H9 (cell line): ENCODE measurements around the gene PSMA6. TPM values are rescaled to one million over a fixed set of nuclear protein-coding genes. Genes with fewer than 3 reads are reported as not detected.
A peak's percentile ranks its signal among the peaks of the same experiment; 100 is the strongest.

Experiments used
- DNase-seq: peaks from one replicate; pipeline ENCODE4 v3.0.0-alpha.2; 2017
- H2AFZ ChIP-seq: one replicate; pipeline ENCODE4 v1.6.1; 2013; ENCODE audit warnings: mild to moderate bottlenecking, low read length, control low read depth, moderate library complexity
- H2AK5ac ChIP-seq: 2 replicates; pipeline ENCODE4 v1.6.1; 2013; ENCODE audit warnings: low read length, control low read depth, mixed read lengths; ENCODE audit not compliant: insufficient read length
- H2BK120ac ChIP-seq: one replicate; pipeline ENCODE4 v1.6.1; 2013; ENCODE audit warnings: low read depth, mild to moderate bottlenecking, low read length, control low read depth, inconsistent platforms; ENCODE audit not compliant: poor library complexity, severe bottlenecking
- H2BK12ac ChIP-seq: 2 replicates; pipeline ENCODE4 v1.6.1; 2013; ENCODE audit warnings: low read length, control low read depth, mixed read lengths, low read depth; ENCODE audit not compliant: insufficient read length
- H2BK15ac ChIP-seq: 2 replicates; pipeline ENCODE4 v1.6.1; 2013; ENCODE audit warnings: low read depth, low read length, control low read depth
- H2BK20ac ChIP-seq: one replicate; pipeline ENCODE4 v1.6.1; 2013; ENCODE audit warnings: low read depth, mild to moderate bottlenecking, low read length, control low read depth, inconsistent platforms; ENCODE audit not compliant: poor library complexity, severe bottlenecking
- H2BK5ac ChIP-seq: 2 replicates; pipeline ENCODE4 v1.6.1; 2013; ENCODE audit warnings: low read length, control low read depth, mixed read lengths; ENCODE audit not compliant: insufficient read length
- H3K14ac ChIP-seq: 2 replicates; pipeline ENCODE4 v1.6.1; 2013; ENCODE audit warnings: low read length, control low read depth; ENCODE audit not compliant: insufficient read depth
- H3K18ac ChIP-seq: 2 replicates; pipeline ENCODE4 v1.6.1; 2013; ENCODE audit warnings: low read depth, mild to moderate bottlenecking, mixed read lengths, low read length, control low read depth; ENCODE audit not compliant: insufficient read length
- H3K23ac ChIP-seq: 2 replicates; pipeline ENCODE4 v1.6.1; 2013; ENCODE audit warnings: low read length, control low read depth, mixed read lengths, low read depth; ENCODE audit not compliant: insufficient read length
- H3K23me2 ChIP-seq: 2 replicates; pipeline ENCODE4 v1.6.1; 2013; ENCODE audit warnings: low read depth, mild to moderate bottlenecking, mixed read lengths, low read length, control low read depth; ENCODE audit not compliant: insufficient read length, poor library complexity, severe bottlenecking
- H3K27ac ChIP-seq: 2 replicates; pipeline ENCODE4 v1.5.1; 2013; ENCODE audit warnings: low read length, control low read depth, mixed read lengths, low read depth; ENCODE audit not compliant: insufficient read length
- H3K27me3 ChIP-seq: 2 replicates; pipeline ENCODE4 v1.6.1; 2013; ENCODE audit warnings: low read length, control low read depth, inconsistent platforms; ENCODE audit not compliant: insufficient read depth
- H3K4ac ChIP-seq: 2 replicates; pipeline ENCODE4 v1.6.1; 2013; ENCODE audit warnings: low read depth, mild to moderate bottlenecking, control low read depth, inconsistent platforms, low read length, moderate library complexity
- H3K4me1 ChIP-seq: 2 replicates; pipeline ENCODE4 v1.6.1; 2013; ENCODE audit warnings: low read length, control low read depth, inconsistent platforms; ENCODE audit not compliant: insufficient read depth
- H3K4me2 ChIP-seq: 2 replicates; pipeline ENCODE4 v1.6.1; 2013; ENCODE audit warnings: low read length, control low read depth, mixed read lengths; ENCODE audit not compliant: insufficient read length, insufficient read depth
- H3K56ac ChIP-seq: 2 replicates; pipeline ENCODE4 v1.6.1; 2013; ENCODE audit warnings: low read depth, mild to moderate bottlenecking, mixed read lengths, low read length, control low read depth; ENCODE audit not compliant: insufficient read length
- H3K79me1 ChIP-seq: 2 replicates; pipeline ENCODE4 v1.6.1; 2013; ENCODE audit warnings: low read depth, mild to moderate bottlenecking, moderate library complexity, low read length, control low read depth, inconsistent platforms; ENCODE audit not compliant: insufficient read depth, poor library complexity, severe bottlenecking
- H3K79me2 ChIP-seq: 2 replicates; pipeline ENCODE4 v1.6.1; 2013; ENCODE audit warnings: low read length, control low read depth, inconsistent platforms; ENCODE audit not compliant: insufficient read depth
- H3K9ac ChIP-seq: 2 replicates; pipeline ENCODE4 v1.6.1; 2013; ENCODE audit warnings: low read length, control low read depth, mixed read lengths; ENCODE audit not compliant: insufficient read length; ENCODE audit errors: extremely low read depth
- H3K9me3 ChIP-seq: one replicate; pipeline ENCODE4 v1.6.1; 2013; ENCODE audit warnings: low read depth, low read length, inconsistent platforms; ENCODE audit not compliant: control insufficient read depth
- H3T11ph ChIP-seq: one replicate; pipeline ENCODE4 v1.6.1; 2013; ENCODE audit warnings: mild to moderate bottlenecking, low read length, control low read depth, inconsistent platforms
- H4K20me1 ChIP-seq: one replicate; pipeline ENCODE4 v1.6.1; 2013; ENCODE audit not compliant: control insufficient read depth, insufficient read length, insufficient read depth
- H4K5ac ChIP-seq: 2 replicates; pipeline ENCODE4 v1.6.1; 2013; ENCODE audit warnings: low read depth, mild to moderate bottlenecking, mixed read lengths, low read length, control low read depth; ENCODE audit not compliant: insufficient read length
- H4K8ac ChIP-seq: replicated peaks from 2 replicates; pipeline ENCODE4 v1.6.1; 2013; ENCODE audit warnings: low read length, control low read depth, mixed read lengths, low read depth; ENCODE audit not compliant: insufficient read length
- H4K91ac ChIP-seq: 2 replicates; pipeline ENCODE4 v1.6.1; 2013; ENCODE audit warnings: low read depth, mild to moderate bottlenecking, moderate library complexity, mixed read lengths, low read length, control low read depth; ENCODE audit not compliant: insufficient read length
- H3K27ac Mint-ChIP-seq, 3 experiments: 2 replicates in 2 of 3; 3 replicates in 1 of 3; pipeline ENCODE4 v1.8.0; 2020 to 2021; ENCODE audit warnings: mixed read lengths in 3 of 3, mild to moderate bottlenecking in 1 of 3, moderate library complexity in 1 of 3
- H3K27me3 Mint-ChIP-seq: 2 replicates; pipeline ENCODE4 v1.8.0; 2021; ENCODE audit warnings: low read depth, mild to moderate bottlenecking, moderate library complexity, mixed read lengths
- H3K36me3 Mint-ChIP-seq, 3 experiments: 2 replicates in 2 of 3; 3 replicates in 1 of 3; pipeline ENCODE4 v1.8.0; 2020 to 2021; ENCODE audit warnings: low read depth in 3 of 3, mixed read lengths in 3 of 3; ENCODE audit not compliant: insufficient read depth in 1 of 3
- H3K4me1 Mint-ChIP-seq, 2 experiments: 2 replicates each; pipeline ENCODE4 v1.8.0; 2020; ENCODE audit warnings: mixed read lengths in 2 of 2
- H3K4me3 Mint-ChIP-seq, 2 experiments: 2 replicates in 1 of 2; 3 replicates in 1 of 2; pipeline ENCODE4 v1.8.0; 2020 to 2021; ENCODE audit warnings: mild to moderate bottlenecking in 2 of 2, mixed read lengths in 2 of 2, moderate library complexity in 1 of 2
- H3K9me3 Mint-ChIP-seq, 2 experiments: 2 replicates in 1 of 2; 3 replicates in 1 of 2; pipeline ENCODE4 v1.8.0; 2020; ENCODE audit warnings: mild to moderate bottlenecking in 2 of 2, mixed read lengths in 2 of 2, moderate library complexity in 1 of 2
- WGBS: extraction: QIAGEN DNeasy Blood & Tissue Kit; methylation state at CpG from one replicate; pipeline ENCODE4 v1.1.7; 2013; ENCODE audit warnings: missing lambda C conversion rate, low lambda C conversion rate, mixed read lengths; ENCODE audit not compliant: insufficient read length; ENCODE audit errors: extremely low coverage; 5-methylcytosine and 5-hydroxymethylcytosine counted together
- total RNA-seq: library from RNA; stranded (reverse); gene quantifications from 2 replicates; pipeline ENCODE4 v1.2.1, GENCODE V29; 2021
- TF ChIP-seq, protein P1 (sequence below): fragments of 200-600 bp; sonication (generic); conservative IDR thresholded peaks from 3 replicates; pipeline ENCODE4 v1.8.0; 2021; ENCODE audit warnings: antibody characterized with exemption, mild to moderate bottlenecking

PSMA6 gene
- total RNA-seq, 1 experiment from 2014 or later: 255 TPM

DNA sequence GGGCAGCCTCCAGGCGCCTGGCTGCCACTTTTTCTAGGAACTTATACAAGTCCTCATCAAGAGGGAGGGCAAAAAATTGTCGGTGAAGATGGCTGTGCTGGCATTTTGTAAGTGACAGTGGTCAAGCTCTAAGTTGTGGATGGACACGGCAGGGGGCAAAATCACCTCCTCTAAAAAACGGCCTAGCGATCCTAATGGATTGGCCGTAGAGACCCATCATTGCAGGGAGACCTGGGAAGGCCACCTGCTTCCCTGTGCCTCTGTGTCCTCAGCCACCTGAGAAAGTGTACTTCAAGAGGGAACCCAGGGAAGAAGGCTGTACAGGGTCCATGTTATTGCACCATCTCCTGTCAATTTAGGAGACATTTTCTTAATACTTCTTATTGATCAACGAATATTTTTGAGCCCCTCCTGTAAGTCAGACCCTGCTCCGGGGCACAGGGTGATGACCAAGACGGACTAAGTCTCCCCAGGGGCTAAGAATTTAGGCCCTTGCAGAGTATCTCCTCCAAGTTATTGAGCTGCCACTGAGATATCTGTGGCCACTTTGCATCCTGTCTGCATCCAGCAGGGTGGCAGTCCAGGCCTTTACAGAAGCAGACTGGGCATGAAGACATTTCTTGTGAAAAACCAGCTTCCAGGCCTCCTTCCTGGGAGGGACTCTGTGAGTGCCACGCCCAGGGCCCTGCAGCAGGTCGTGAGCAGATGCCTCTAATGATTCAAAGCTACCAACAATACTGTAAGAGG, 40.5 kb downstream of the PSMA6 start:
- Histone ChIP-seq H3K23ac (no peak overlapping the region), H3T11ph (no peak overlapping the region), H2BK120ac (no peak overlapping the region), H4K8ac (no peak overlapping the region), H3K27ac (no peak overlapping the region), H3K79me1 (no peaks in the 10 kb centered on the region), H3K18ac (no peak overlapping the region), H3K56ac (no peak overlapping the region), H3K4ac (no peak overlapping the region), H3K4me2 (no peak overlapping the region), H2BK12ac (no peak overlapping the region), H2BK15ac (no peak overlapping the region), H3K27me3 (no peaks in the 10 kb centered on the region), H3K4me1 (peaks cover 6% of the 10 kb centered on the region; the same call in 1 of the 2 replicates), H4K5ac (no peak overlapping the region), H3K9me3 (no peaks in the 10 kb centered on the region), H2AK5ac (no peak overlapping the region), H3K9ac (no peak overlapping the region), H2BK20ac (no peak overlapping the region), H3K23me2 (no peaks in the 10 kb centered on the region), H4K20me1 (no peaks in the 10 kb centered on the region), H2BK5ac (no peak overlapping the region), H3K79me2 (no peaks in the 10 kb centered on the region), H2AFZ (no peak overlapping the region), H3K14ac (no peak overlapping the region), H4K91ac (no peak overlapping the region)
- no peaks in the 10 kb centered on the region for H3K27me3 Mint-ChIP-seq
- peaks cover 40 to 45% of the 10 kb centered on the region in 2 experiments for H3K4me1 Mint-ChIP-seq
- no peak for DNase-seq
- peak overlapping the region; percentile 59 to 89 (median 86); a peak in 6 of 7 replicates for H3K27ac Mint-ChIP-seq
- WGBS: no CpG with 5 or more reads among the region's 11 CpGs
- TF ChIP-seq, protein P1, sequence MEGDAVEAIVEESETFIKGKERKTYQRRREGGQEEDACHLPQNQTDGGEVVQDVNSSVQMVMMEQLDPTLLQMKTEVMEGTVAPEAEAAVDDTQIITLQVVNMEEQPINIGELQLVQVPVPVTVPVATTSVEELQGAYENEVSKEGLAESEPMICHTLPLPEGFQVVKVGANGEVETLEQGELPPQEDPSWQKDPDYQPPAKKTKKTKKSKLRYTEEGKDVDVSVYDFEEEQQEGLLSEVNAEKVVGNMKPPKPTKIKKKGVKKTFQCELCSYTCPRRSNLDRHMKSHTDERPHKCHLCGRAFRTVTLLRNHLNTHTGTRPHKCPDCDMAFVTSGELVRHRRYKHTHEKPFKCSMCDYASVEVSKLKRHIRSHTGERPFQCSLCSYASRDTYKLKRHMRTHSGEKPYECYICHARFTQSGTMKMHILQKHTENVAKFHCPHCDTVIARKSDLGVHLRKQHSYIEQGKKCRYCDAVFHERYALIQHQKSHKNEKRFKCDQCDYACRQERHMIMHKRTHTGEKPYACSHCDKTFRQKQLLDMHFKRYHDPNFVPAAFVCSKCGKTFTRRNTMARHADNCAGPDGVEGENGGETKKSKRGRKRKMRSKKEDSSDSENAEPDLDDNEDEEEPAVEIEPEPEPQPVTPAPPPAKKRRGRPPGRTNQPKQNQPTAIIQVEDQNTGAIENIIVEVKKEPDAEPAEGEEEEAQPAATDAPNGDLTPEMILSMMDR: no peak
- no peaks in the 10 kb centered on the region for H3K36me3 Mint-ChIP-seq
- H3K9me3 Mint-ChIP-seq: no peaks in the 10 kb centered on the region
- H3K4me3 Mint-ChIP-seq: no peak overlapping the region; a peak in 1 of 5 replicates
